ENCODE data around the gene SZRD1. TPM values are rescaled to one million over a fixed set of nuclear protein-coding genes. Genes with fewer than 3 reads are reported as not detected.
A peak's percentile ranks its signal among the peaks of the same experiment; 100 is the strongest.

Gene SZRD1
- total and polyA plus RNA-seq, 2 of the 8 experiments (the other 6 are each of a cell fraction or from before 2014, with no cell fraction given) = 97.8 to 108 TPM

DNA sequence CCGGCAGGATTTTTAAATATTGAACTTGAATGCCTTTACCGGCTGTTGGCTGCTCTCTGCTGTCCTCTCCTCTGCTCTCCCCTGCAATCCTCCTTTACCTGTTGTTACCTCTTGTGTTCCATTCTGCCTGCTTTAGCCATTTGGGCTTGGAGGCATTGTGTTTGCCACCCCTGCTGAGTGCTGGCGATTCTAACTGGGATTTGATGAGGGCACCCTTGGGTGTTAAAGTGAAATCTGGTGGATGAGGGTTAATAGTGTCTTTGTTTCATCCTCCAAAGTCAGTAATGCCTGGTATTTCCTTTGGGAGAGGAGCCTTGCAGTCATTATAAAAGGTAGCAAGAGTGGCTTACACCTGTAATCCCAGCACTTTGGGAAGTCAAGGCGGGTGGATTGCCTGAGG lies 9.9 kb downstream of the SZRD1 start:
- Histone ChIP-seq H4K20me1 (replicated peaks in 1 of 2; ENCODE audit: control insufficient read depth in 1 of 2, insufficient read depth in 2 of 2, low read length in 2 of 2) (peaks cover 15 to 34% of the 10 kb centered on the region in 2 experiments), H3K9ac (replicated peaks in 1 of 4; ENCODE audit: extremely low read depth in 1 of 4, low read depth in 3 of 4, low read length in 3 of 4) (no peak overlapping the region), H3K79me2 (ENCODE audit: control insufficient read depth in 1 of 2, insufficient read depth in 2 of 2, low read length in 2 of 2) (peaks cover 39 to 97% of the 10 kb centered on the region in 2 experiments), H3K27me3 (replicated peaks in 1 of 4; ENCODE audit: control insufficient read depth in 3 of 4, extremely low read depth in 1 of 4, insufficient read depth in 3 of 4, low read length in 3 of 4) (no peaks in the 10 kb centered on the region), H3K4ac (replicated peaks; ENCODE audit: insufficient read length, low read depth, low read length) (no peak overlapping the region), H3K4me2 (ENCODE audit: insufficient read depth in 1 of 2, low read depth in 2 of 2, low read length in 2 of 2) (peak overlapping the region in 1 of 2 experiments; percentile 35; a peak in 1 of 4 replicates), H3K14ac (ENCODE audit: insufficient read length) (no peak overlapping the region), H2BK120ac (replicated peaks; ENCODE audit: low read depth, low read length) (no peak overlapping the region), H2BK20ac (ENCODE audit: low read length) (no peak overlapping the region), H2AK5ac (ENCODE audit: low read depth, low read length) (no peak overlapping the region), H3K79me1 (ENCODE audit: low read depth, low read length) (peaks cover 13% of the 10 kb centered on the region), H2BK15ac (ENCODE audit: low read length) (no peak overlapping the region), H4K8ac (ENCODE audit: extremely low read depth, insufficient read depth, low read length) (no peak overlapping the region), H3K23ac (ENCODE audit: insufficient read length) (no peak overlapping the region), H3K56ac (replicated peaks; ENCODE audit: insufficient read length, low read depth, low read length) (no peak overlapping the region), H3K36me3 (ENCODE audit: control insufficient read depth in 2 of 4, insufficient read depth in 4 of 4, low read length in 3 of 4) (peaks cover 0 to 2% (median 0%) of the 10 kb centered on the region in 4 experiments; a peak in 1 of 8 replicates), H2BK5ac (ENCODE audit: low read depth, low read length) (0 out of 2 replicates have a peak overlapping the region, but pooled peaks have one; percentile 35), H3K4me1 (replicated peaks in 1 of 4; ENCODE audit: control insufficient read depth in 3 of 4, insufficient read depth in 4 of 4, low read length in 3 of 4) (peaks cover 2 to 9% (median 6%) of the 10 kb centered on the region in 4 experiments; a peak in 5 of 7 replicates), H4K91ac (replicated peaks; ENCODE audit: insufficient read length, low read length) (no peak overlapping the region), H2AFZ (ENCODE audit: low read length) (no peak overlapping the region), H3K27ac (ENCODE audit: low read depth, low read length) (no peak overlapping the region), H4K5ac (ENCODE audit: insufficient read length, low read depth, low read length) (no peak overlapping the region), H3K4me3 (ENCODE audit: extremely low read depth in 1 of 4, insufficient read depth in 2 of 4, low read depth in 3 of 4, low read length in 4 of 4) (no peak overlapping the region), H3K23me2 (ENCODE audit: low read depth, low read length) (no peaks in the 10 kb centered on the region), H3K18ac (ENCODE audit: extremely low read depth, low read length) (no peak overlapping the region; the same call in 1 of the 2 replicates), H2BK12ac (ENCODE audit: low read depth, low read length) (no peak overlapping the region), H3K9me3 (ENCODE audit: insufficient read depth in 2 of 2, low read depth in 1 of 2, low read length in 1 of 2) (no peaks in the 10 kb centered on the region)
- no peak for DNase-seq (ENCODE audit: low read depth in 1 of 2, low spot score in 2 of 2)
- TF ChIP-seq KDM1A (IDR thresholded peaks at IDR 0.05; ENCODE audit: borderline replicate concordance, low read length) (no peak), NRF1 (IDR thresholded peaks at IDR 0.05; ENCODE audit: low read depth, low read length) (no peak), EGR1 (IDR thresholded peaks at IDR 0.05; ENCODE audit: borderline replicate concordance, low read depth, low read length) (no peak), TCF12 (IDR thresholded peaks at IDR 0.05; ENCODE audit: low read depth, low read length) (no peak), TAF1 (IDR thresholded peaks at IDR 0.05; ENCODE audit: low read depth, low read length) (no peak), CTBP2 (IDR thresholded peaks at IDR 0.05; ENCODE audit: borderline replicate concordance, insufficient read depth, insufficient read length, low read length) (no peak), CREB1 (IDR thresholded peaks at IDR 0.05) (no peak), POLR2AphosphoS5 (IDR thresholded peaks at IDR 0.05; ENCODE audit: low read depth, low read length) (no peak), CHD2 (IDR thresholded peaks at IDR 0.05; ENCODE audit: low read length) (no peak), NANOG (IDR thresholded peaks at IDR 0.05; ENCODE audit: insufficient read depth, low read depth, low read length, poor library complexity, severe bottlenecking) (no peak), CBX8 (IDR thresholded peaks at IDR 0.05; ENCODE audit: borderline replicate concordance, low read depth, low read length) (no peak), TAF7 (optimal IDR thresholded peaks at IDR 0.05; ENCODE audit: borderline replicate concordance, low read depth, low read length) (no peak), PHF8 (conservative IDR thresholded peaks at IDR 0.05; ENCODE audit: low read depth, low read length) (no peak), BACH1 (IDR thresholded peaks at IDR 0.05; ENCODE audit: low read length) (no peak)
- CTCF ChIA-PET (ENCODE audit: partially characterized antibody) = interaction anchor here (0.8 kb wide), 1 partner anchor 11 kb away, joined by 3 read pairs; no protein-coding TSS in a partner anchor
- POLR2A ChIA-PET (ENCODE audit: partially characterized antibody) = interaction anchor here (0.6 to 2.0 kb wide), 4 partner anchors 10 to 612 kb away, joined by 3 to 11 read pairs (median 4); partner anchors contain the start of gene SZRD1
- no peak for FAIRE-seq
- WGBS, 2 experiments (ENCODE audit: extremely low coverage in 1 of 2, insufficient coverage in 1 of 2, insufficient read length in 1 of 2, insufficient replicate concordance in 2 of 2, low coverage in 1 of 2, low lambda C conversion rate in 2 of 2, missing lambda C conversion rate in 1 of 2) = 73% methylated on average over 4 of the region's 4 CpGs; no CpG with 5 or more reads in 1 of the 2 experiments

Data from H1 (cell line).